NCI-H2081 (cell line): ENCODE results near the gene ZNF536.

Experiments
- DNase-seq, 2 experiments: peaks; one replicate each; lab custom pipeline; 2025; lab: John Stamatoyannopoulos, UW

Gene ZNF536

GRCh38 chr19:30606114-30607050 lies 234.2 kb downstream of the ZNF536 start:
- DNase-seq, result no peak
